HS-5 (cell line): ENCODE measurements around the gene EVA1A.
A peak's percentile ranks its signal among the peaks of the same experiment; 100 is the strongest.

ENCODE experiments used
- DNase-seq: peaks from one replicate; pipeline ENCODE4 v3.0.0-alpha.2; 2012; ENCODE audit warnings: low read depth

The EVA1A gene

GRCh38 chr2:75541430-75541829 is 19.3 kb downstream of the EVA1A start:
- no peak for DNase-seq

DNA sequence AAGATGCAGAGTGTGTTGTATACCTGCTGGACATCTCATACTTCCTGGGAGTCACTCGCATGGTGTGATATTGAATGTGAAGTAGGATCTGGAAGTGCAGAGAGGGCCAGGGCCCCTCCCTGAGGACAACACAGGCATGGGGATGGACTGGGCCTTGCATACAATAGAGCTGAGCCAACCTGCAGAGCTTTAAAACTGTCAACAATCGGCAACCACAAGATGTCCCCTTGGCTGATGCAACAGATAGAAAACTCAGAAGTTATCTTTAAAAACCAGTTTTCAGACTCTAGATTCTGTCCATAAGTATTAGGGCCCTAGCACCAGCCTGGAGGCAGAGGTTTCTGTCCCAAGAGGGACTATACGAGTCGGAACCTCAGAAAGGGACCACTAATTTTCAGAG is 19.7 kb downstream of the EVA1A start:
- DNase-seq: no peak

GRCh38 chr2:75539955-75540716 is 20.6 kb downstream of the EVA1A start:
- DNase-seq: no peak

GRCh38 chr2:75538521-75539490 is 21.9 kb downstream of the EVA1A start:
- DNase-seq: no peak

DNA sequence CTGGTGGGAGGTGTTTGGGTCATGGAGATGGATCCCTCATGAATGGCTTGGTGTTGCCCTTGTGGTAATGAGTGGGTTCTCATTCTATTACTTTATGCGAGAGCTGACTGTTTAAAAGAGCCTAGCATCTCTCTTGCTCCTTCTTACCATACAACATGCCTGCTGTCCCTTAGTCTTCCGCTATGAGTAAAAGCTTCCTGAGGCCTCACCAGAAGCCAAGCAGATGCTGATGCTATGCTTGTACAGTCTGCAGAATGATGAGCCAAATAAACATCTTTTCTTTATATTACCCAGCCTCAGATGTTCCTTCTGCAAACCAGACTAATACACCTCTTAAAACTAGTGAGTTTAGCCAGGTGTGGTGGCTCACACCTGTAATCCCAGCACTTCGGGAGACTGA is 23.1 kb downstream of the EVA1A start:
- no peak for DNase-seq

GRCh38 chr2:75533135-75533534 is 27.6 kb downstream of the EVA1A start:
- no peak for DNase-seq

DNA sequence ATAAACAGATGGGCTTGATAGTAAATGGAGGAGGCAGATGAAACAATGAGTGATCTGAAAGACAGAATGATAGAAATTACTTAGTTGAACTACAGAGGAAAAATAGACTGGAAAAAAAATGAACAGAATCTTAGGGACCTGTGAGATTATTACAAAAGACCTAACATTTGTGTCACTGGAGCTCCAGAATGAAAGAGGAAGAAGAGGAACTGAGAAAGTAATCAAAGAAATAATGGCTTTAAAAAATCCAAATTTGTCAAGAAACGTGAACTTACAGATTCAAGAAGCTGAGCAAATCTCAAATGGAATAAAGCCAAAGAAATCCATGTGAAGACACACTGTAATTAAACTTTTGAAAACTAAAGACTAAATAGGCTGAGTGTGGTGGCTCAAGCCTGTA is 28.3 kb downstream of the EVA1A start:
- DNase-seq: no peak

- DNase-seq: no peak
These were observed 32.3 kb downstream of the EVA1A start for GRCh38 chr2:75528221-75528977.

DNA sequence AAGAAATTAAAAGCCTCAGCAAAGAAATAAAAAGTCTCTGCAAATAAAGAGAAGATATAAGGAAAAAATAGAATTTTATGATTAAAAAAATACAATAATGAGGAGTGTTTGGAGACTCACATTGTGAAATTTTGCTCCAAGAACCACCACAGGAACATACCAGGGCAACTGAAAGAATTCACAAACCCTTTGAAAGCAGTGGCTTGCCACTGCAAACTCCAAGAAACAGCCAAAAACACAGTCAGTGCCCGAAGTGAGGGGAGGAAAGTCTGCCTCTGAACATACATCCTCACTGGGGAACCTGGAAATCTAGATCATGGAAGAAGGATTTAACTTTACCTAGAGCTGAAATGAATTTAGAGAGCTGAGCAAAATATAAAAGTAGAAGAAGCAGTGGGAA is 33.1 kb downstream of the EVA1A start:
- DNase-seq: no peak

- DNase-seq: no peak
These were observed 33.9 kb downstream of the EVA1A start for GRCh38 chr2:75526842-75527241.

- DNase-seq: no peak
These were observed 35.1 kb downstream of the EVA1A start for GRCh38 chr2:75525434-75526310.

GRCh38 chr2:75524276-75524911 is 36.3 kb downstream of the EVA1A start:
- DNase-seq: no peak

GRCh38 chr2:75523313-75524275 is 37.1 kb downstream of the EVA1A start:
- DNase-seq: peak; percentile 48

DNA sequence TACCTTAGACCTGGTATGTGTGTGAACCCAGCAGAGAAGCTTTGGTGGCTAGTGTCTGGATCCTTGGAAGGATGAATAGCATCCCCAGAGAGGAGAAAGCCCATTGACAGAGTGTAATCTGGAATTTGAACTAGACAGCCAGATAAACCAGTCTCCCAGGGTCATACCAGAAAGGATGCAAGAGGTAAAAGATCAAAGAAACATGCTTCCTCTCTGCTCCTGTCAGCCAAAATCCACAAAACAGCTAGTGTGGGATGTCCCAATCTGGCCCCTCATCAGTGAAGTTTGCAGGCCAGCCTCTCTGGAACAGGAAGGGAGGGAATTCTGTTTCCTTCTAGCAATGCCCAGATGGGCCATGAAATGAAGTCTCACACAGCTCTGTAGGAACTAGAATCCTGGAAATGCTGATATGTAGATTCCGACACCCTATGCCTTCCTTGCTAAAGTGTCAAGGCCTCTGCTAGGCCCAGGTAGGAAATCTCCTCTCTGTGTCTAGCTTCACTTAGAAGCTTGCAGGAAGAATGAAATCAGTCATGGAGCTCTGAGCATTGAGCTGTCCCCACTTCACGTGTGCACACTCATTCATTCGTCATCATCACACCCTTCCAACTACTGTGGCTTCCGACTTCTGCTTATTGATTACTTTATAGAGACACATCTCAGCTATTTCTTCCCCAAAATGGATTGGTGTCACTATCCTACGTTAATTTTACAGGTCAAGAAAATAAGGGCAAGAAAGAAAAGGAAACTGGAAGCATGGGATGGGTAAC is 38.0 kb downstream of the EVA1A start:
- DNase-seq: no peak

DNA sequence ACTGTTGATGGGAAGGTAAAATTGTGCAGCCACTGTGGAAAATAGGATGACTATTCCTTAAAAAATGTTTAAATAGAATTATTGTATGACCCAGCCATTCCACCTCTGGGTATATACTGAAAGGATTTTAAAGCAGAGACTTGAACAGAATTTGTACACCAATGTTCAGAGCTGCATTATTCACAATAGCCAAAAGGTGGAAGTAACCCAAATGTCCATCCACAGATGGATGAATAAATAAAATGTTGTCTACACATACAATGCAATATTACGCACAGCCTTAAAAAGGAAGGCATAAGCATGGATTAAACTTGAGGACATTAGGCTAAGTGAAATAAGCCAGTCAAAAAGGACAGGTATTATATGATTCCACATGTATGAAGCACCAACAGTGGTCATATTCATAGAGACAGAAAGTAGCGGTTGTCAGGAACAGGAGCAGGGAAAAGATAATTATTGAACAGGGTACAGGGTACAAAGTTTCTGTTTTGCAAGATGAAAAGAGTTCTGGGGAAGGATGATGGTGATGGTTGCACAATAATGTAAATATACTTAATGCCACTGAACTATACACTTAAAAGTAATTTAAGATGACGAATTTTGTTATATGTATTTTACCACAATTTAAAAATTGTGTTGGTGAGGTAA is 39.4 kb downstream of the EVA1A start:
- DNase-seq: no peak

GRCh38 chr2:75519843-75520242 is 40.9 kb downstream of the EVA1A start:
- no peak for DNase-seq

DNA sequence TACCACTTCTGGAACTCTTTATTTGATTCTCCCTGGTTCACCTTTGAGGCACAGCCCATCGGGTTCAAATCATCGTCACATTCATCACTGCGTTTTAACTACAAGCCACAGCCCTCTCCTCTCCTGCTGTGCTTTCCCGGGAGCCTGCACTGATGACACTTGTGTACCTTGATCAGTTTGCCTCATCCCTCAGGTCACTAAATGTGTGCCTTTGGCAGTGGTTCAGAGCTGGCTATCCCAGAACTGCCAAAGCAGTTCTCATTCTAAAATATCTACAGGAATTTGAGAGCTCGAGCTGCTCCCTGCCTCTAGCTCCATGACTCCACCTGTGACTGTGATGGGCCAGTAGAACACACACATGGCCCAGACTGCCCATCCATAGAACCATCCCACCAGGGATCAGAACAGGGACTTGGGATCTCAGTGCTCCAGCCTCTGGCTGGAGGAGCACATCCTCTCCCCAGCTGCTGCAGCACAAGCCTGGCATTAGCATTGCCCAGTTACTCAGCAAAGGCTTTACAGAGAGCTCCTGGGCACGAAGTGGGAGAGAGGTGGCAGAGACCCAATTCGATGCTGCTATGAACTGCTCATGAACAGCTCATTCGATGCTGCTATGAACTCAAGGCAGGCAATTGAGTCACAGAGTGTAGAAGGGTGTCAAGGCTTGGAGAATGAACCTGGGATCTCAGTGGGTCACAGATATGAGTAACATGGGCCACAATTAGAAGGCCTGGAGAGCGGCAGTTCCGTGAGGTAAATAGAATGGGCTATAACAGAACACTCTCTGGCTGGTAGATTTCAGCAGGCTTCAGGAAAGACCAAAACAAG is 41.9 kb downstream of the EVA1A start:
- DNase-seq: no peak
